Body of pancreas (tissue), 4 donors: Measurements from ENCODE around the gene TRIM6.

Source experiments
- POLR2A ChIP-seq, 3 donors: fragments of 450-650 bp; IDR thresholded peaks; one replicate each; pipeline ENCODE4 v1.6.1; 2016; ENCODE audit warnings: antibody characterized with exemption in 3 of 3, mild to moderate bottlenecking in 2 of 3
- TF ChIP-seq, protein P1 (sequence below), 7 experiments: fragments of 450-650 bp in 4 of 7; fragments of 200-600 bp in 3 of 7; sonication (generic) in 3 of 7; IDR thresholded peaks; one replicate each; pipeline ENCODE4 v1.5.1; 2016 to 2019; ENCODE audit warnings: antibody characterized with exemption in 7 of 7

DNA sequence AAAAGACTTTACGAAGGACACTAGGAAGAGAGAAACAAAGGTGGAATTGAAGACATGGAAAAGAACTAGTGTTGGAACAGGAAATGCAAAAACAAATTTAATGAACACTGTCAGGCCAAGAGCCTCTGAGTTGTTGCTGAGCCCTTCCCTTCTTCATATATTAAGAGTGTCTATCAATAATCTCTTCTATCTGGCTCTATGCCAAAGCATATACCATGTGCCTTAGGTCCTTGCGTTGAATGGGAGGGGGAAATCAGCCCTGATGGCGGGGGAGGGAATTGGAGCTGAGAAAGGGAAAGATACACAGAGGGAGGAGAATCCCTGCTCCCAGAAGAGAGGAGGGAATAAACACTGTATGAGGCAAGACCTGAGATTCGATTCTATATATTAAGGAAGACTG, 21.3 kb upstream of the TRIM6 start:
- TF ChIP-seq, protein P1, sequence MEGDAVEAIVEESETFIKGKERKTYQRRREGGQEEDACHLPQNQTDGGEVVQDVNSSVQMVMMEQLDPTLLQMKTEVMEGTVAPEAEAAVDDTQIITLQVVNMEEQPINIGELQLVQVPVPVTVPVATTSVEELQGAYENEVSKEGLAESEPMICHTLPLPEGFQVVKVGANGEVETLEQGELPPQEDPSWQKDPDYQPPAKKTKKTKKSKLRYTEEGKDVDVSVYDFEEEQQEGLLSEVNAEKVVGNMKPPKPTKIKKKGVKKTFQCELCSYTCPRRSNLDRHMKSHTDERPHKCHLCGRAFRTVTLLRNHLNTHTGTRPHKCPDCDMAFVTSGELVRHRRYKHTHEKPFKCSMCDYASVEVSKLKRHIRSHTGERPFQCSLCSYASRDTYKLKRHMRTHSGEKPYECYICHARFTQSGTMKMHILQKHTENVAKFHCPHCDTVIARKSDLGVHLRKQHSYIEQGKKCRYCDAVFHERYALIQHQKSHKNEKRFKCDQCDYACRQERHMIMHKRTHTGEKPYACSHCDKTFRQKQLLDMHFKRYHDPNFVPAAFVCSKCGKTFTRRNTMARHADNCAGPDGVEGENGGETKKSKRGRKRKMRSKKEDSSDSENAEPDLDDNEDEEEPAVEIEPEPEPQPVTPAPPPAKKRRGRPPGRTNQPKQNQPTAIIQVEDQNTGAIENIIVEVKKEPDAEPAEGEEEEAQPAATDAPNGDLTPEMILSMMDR (IDR thresholded peaks at IDR 0.05) = no peak
- TF ChIP-seq POLR2A (IDR thresholded peaks at IDR 0.05) = no peak
